Measurements from ENCODE around the gene FADS1. TPM values are rescaled to one million over a fixed set of nuclear protein-coding genes. Genes with fewer than 3 reads are reported as not detected.

Gene FADS1
- total RNA-seq, 4 donors from 2014 or later: 16.4 to 69.6 (median 46.6) TPM

DNA sequence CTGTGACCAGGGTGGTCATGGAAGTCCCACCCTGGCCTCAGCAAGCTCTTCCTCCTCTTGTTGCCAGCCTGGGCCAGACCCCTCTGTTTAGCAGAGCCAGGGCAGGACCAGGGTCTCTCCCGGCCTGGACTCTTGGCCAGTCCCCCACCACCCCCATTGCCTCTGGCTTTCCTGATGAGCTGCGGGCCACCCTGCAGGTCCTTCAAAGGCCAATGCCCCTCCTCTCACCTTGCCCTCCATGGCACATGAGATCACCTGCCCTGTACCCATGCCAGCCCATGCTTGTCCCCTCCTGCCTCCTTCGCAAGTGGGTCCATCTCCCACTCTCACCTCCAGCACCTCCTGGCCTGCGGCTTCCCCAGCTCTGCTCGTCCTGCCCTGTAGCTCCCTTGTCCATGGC lies 21.7 kb upstream of the FADS1 start:
- 91% methylated on average over 5 of the region's 5 CpGs for WGBS
- no peak overlapping the region for H3K4me3 ChIP-seq
- TF ChIP-seq POLR2A (IDR thresholded peaks at IDR 0.05): no peak
- TF ChIP-seq, protein P1, sequence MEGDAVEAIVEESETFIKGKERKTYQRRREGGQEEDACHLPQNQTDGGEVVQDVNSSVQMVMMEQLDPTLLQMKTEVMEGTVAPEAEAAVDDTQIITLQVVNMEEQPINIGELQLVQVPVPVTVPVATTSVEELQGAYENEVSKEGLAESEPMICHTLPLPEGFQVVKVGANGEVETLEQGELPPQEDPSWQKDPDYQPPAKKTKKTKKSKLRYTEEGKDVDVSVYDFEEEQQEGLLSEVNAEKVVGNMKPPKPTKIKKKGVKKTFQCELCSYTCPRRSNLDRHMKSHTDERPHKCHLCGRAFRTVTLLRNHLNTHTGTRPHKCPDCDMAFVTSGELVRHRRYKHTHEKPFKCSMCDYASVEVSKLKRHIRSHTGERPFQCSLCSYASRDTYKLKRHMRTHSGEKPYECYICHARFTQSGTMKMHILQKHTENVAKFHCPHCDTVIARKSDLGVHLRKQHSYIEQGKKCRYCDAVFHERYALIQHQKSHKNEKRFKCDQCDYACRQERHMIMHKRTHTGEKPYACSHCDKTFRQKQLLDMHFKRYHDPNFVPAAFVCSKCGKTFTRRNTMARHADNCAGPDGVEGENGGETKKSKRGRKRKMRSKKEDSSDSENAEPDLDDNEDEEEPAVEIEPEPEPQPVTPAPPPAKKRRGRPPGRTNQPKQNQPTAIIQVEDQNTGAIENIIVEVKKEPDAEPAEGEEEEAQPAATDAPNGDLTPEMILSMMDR (IDR thresholded peaks at IDR 0.05): no peak
- TF ChIP-seq POLR2AphosphoS5 (IDR thresholded peaks at IDR 0.05): no peak
- no peak for TF ChIP-seq EP300 (IDR thresholded peaks at IDR 0.05)
- peaks cover 22% of the 10 kb centered on the region for H3K36me3 ChIP-seq
- H3K4me1 ChIP-seq: peaks cover 19% of the 10 kb centered on the region
- H3K27me3 ChIP-seq: no peaks in the 10 kb centered on the region
- DNase-seq (ENCODE audit: low spot score in 2 of 2): no peak
- no peak overlapping the region for H3K27ac ChIP-seq
- H3K9me3 ChIP-seq: no peaks in the 10 kb centered on the region

DNA sequence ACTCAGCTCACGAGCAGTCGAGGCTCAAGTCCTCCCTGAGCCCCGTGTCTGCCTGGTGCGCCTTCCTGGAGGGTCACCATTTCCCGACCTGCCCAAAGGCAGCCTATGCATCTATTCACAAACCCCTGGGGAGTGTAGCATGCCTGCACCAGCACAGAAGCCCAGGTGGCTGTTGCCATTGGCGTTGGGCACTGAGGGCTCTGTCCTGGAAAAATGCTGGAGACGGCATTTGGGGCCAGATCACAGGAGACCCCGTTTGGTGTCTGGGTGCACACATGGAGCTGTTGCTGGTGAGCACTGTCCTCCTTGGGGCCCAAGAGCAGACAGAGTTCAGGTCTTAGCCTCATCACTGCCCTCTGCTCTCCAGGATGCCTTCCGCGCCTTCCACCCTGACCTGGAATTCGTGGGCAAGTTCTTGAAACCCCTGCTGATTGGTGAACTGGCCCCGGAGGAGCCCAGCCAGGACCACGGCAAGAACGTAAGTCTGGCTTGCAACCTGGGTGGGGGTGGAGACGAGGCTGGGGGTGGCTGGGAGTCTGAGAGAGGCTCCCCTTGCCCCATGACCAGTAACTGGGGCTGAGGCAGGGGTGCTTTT lies 20.7 kb upstream of the FADS1 start:
- peaks cover 19% of the 10 kb centered on the region for H3K4me1 ChIP-seq
- no peaks in the 10 kb centered on the region for H3K9me3 ChIP-seq
- 88% methylated on average over 8 of the region's 15 CpGs for WGBS
- no peak for DNase-seq (ENCODE audit: low spot score in 2 of 2)
- H3K27ac ChIP-seq: no peak overlapping the region
- H3K36me3 ChIP-seq: peaks cover 22% of the 10 kb centered on the region
- H3K4me3 ChIP-seq: no peak overlapping the region
- TF ChIP-seq, protein P1 (IDR thresholded peaks at IDR 0.05): no peak
- TF ChIP-seq POLR2A (IDR thresholded peaks at IDR 0.05): no peak
- TF ChIP-seq POLR2AphosphoS5 (IDR thresholded peaks at IDR 0.05): no peak
- no peak for TF ChIP-seq EP300 (IDR thresholded peaks at IDR 0.05)
- no peaks in the 10 kb centered on the region for H3K27me3 ChIP-seq

DNA sequence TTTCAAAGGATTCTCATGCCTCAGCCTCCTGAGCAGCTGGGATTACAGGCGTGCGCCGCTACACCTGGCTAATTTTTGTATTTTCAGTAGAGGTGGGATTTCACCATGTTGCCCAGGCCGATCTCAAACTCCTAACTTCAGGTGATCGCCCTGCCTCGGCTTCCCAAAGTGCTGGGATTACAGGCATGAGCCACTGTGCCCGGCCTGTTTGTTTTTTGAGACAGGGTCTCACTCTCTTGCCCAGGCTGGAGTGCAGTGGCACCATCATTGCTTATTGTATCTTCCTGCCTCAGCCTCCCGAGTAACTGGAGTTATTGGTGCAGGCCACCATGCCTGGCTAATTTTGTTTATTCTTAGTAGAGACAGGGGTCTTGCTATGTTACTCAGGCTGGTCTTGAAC lies 19.4 kb upstream of the FADS1 start:
- TF ChIP-seq EP300 (IDR thresholded peaks at IDR 0.05) (no peak), POLR2A (IDR thresholded peaks at IDR 0.05) (no peak), POLR2AphosphoS5 (IDR thresholded peaks at IDR 0.05) (no peak)
- TF ChIP-seq, protein P1 (IDR thresholded peaks at IDR 0.05): no peak
- Histone ChIP-seq H3K4me3 (no peak overlapping the region), H3K36me3 (peaks cover 16% of the 10 kb centered on the region), H3K27me3 (no peaks in the 10 kb centered on the region), H3K4me1 (peaks cover 19% of the 10 kb centered on the region), H3K9me3 (no peaks in the 10 kb centered on the region), H3K27ac (peak overlapping the region; percentile 6)
- WGBS: 94% methylated on average over 8 of the region's 8 CpGs
- no peak for DNase-seq (ENCODE audit: low spot score in 2 of 2)

DNA sequence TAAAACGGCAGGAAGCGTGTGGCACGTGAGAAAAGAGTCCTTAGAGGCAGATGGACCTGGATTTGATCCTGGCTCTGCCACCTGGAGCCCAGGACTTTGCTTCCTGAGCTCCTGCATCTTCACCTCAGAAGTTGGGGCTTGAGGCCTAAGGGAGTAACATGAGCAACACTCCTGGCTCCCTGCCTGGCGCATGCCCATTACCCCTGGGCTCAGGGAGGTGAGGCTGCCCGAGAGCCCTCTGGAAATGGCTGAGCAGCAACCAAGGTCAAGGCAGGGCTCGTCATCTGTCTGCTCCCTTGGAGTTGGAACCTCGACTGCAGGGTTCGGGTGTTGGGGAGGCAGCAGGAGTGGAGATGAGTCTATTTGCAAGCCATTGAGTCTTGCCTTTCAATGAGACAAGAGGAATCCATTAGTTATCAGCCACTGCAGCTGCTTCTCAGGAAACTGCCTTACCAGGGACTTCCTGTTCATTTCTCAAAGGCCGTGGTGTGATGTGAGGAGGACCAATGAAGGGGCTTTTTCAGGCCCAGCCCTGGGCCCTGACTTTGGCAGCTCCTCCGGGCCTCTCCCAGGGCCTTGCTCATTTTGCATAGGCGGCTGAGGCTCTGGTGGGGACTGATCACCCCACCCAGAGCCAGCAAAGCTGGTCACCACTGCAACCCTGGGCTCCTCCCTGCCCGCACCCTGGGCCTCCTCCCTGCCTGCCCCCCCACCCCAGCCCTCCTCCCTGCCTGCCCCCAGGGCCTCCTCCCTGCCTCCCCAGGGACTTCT lies 17.7 kb upstream of the FADS1 start:
- WGBS: 48% methylated on average over 11 of the region's 12 CpGs
- no peaks in the 10 kb centered on the region for H3K27me3 ChIP-seq
- peaks cover 4% of the 10 kb centered on the region for H3K36me3 ChIP-seq
- peaks cover 32% of the 10 kb centered on the region for H3K4me1 ChIP-seq
- no peaks in the 10 kb centered on the region for H3K9me3 ChIP-seq
- no peak for TF ChIP-seq POLR2AphosphoS5 (IDR thresholded peaks at IDR 0.05)
- no peak for TF ChIP-seq POLR2A (IDR thresholded peaks at IDR 0.05)
- TF ChIP-seq, protein P1 (IDR thresholded peaks at IDR 0.05): no peak
- TF ChIP-seq EP300 (IDR thresholded peaks at IDR 0.05): no peak
- H3K4me3 ChIP-seq: no peak overlapping the region
- no peak for DNase-seq (ENCODE audit: low spot score in 2 of 2)
- peak overlapping the region; percentile 64 for H3K27ac ChIP-seq

DNA sequence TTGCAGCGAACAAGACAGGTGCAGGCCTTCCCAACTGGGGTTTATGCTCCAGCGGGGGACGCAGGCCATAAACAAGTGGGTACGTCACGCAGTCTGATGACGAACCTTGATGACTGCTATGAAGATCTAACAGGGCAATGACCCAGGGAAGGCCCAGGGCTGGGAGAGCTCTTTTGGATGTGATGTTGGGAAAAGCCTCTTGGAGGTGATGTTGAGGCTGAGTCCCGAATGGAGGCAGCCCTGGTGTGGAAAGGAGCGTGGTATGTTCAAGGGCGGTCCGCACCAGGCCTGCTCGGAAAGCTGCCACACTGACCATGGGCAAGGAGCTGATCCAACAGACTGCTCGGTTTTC lies 17.1 kb upstream of the FADS1 start:
- Histone ChIP-seq H3K4me3 (no peak overlapping the region), H3K36me3 (peaks cover 4% of the 10 kb centered on the region), H3K9me3 (no peaks in the 10 kb centered on the region), H3K27me3 (peaks cover 6% of the 10 kb centered on the region), H3K4me1 (peaks cover 38% of the 10 kb centered on the region), H3K27ac (peak overlapping the region; percentile 64)
- WGBS: 89% methylated on average over 8 of the region's 12 CpGs
- TF ChIP-seq EP300 (IDR thresholded peaks at IDR 0.05) (no peak), POLR2AphosphoS5 (IDR thresholded peaks at IDR 0.05) (no peak), POLR2A (IDR thresholded peaks at IDR 0.05) (no peak)
- TF ChIP-seq, protein P1 (IDR thresholded peaks at IDR 0.05): no peak
- no peak for DNase-seq (ENCODE audit: low spot score in 2 of 2)
